ENCODE results near the gene LIN37.

- TF ChIP-seq CTCF (IDR thresholded peaks at IDR 0.05) = no peak
- TF ChIP-seq POLR2A (IDR thresholded peaks at IDR 0.05) = no peak
These were observed 34.4 kb upstream of the LIN37 start for GRCh38 chr19:35713904-35714495.
